Measurements from ENCODE around the gene ZFC3H1. TPM values are rescaled to one million over a fixed set of nuclear protein-coding genes. Genes with fewer than 3 reads are reported as not detected.

Gene ZFC3H1
- polyA plus RNA-seq, 1 donor, result 93.2 TPM

DNA sequence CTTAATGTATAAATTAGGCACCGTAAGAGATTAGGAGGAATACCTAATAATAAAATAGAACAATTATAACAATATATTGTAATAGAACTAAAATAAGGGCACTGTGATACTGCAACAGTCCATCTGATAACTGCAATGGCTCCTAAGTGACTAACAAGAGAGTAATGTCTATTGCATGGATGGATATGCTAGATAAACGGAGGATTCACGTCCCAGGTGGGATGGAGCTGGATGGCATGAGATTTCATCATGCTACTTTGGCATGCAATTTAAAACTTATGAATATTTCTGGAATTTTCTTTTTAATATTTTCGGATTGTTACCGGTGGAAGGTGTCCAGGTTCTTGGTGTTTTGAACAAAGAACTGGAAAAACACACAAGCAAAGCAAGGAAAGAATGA lies 20.0 kb upstream of the ZFC3H1 start:
- no peak for DNase-seq

GRCh38 chr12:71682466-71682865 lies 18.8 kb upstream of the ZFC3H1 start:
- no peak for DNase-seq

GRCh38 chr12:71671816-71672215 lies 8.2 kb upstream of the ZFC3H1 start:
- DNase-seq, result no peak

GRCh38 chr12:71671311-71671710 lies 7.7 kb upstream of the ZFC3H1 start:
- DNase-seq, result no peak

DNA sequence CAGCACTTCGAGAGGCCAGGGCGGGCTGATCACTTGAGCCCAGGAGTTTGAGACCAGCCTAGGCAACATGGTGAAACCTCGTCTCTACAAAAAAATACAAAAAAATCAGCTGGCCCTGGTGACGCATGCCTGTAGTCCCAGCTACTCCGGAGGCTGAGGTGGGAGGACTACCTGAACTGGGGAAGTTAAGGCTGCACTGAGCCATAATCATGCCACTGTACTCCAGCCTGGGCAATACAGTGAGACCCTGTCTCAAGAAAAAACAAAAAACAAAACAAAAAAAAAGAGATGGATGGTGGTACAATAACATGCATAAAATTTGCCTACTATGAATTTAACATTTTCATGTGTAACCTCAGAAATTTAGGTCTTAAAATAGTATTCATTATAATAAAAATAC lies 2.6 kb upstream of the ZFC3H1 start:
- no peak for DNase-seq

GRCh38 chr12:71665090-71665463 lies 1.4 kb upstream of the ZFC3H1 start:
- peak; percentile 19 for DNase-seq

DNA sequence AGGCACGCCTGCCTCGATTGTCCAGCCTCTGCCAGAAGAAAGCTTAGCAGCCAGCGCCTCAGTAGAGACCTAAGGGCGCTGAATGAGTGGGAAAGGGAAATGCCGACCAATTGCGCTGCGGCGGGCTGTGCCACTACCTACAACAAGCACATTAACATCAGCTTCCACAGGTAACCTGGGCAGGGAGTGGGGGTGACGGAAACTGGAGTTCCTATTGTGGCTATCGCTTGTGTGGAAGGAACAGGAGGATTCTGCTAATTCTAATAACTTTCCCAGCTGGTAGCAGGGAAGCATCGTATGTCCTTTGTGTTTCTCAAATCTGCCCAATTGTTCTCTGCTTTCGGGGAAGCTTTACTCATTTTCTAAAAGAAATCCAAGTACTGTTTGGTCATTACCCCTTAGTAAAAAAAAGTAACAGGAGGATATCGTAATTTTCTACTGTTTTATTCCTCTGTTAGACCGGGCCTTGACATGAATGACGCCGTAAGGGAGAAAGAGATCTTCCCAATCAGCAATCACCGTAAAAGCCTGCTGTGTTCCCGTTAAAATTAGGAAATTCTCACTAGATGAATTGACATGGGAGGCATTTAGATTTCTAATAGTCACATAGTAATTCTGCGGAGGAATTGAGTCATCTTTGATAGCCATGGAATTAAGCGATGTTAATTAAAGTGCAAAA lies 902 bp upstream of the ZFC3H1 start:
- no peak for DNase-seq

DNA sequence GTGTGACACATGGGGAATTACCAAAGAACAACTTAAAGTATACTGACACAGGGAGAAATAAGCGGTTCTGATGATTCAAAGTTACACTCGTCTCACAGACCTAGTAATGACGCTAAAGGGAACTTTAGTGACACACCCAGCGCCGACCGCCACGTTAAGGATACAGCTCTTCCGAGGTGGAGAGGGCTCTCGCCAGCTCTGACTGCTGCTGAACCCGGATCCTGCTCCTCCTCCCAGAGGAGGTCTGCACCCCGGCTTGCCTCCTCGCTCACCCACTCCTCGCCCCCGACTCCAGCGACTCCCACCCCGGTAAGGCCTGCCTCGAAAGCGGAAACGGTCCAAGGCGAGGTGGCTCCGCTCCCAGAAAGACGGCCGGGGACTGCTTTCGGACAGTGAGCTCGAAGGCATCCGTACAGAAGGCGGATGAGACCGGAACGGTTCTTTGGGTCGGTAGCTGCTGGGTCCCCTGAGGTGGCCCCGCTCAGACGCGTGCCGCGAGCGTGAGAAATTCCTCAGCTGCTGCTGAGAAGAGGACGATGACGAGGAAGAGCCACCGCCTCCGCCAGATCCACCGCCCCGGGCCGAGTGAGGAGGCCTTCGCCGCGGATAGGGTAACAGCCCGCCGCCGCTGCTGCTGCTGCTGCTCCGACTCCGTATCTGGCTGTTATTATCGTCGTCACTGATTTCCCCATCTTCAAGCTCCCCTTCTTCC lies 643 bp downstream of the ZFC3H1 start:
- peak; percentile 53 for DNase-seq

- DNase-seq, result peak; percentile 6
Measured at GRCh38 chr12:71661977-71662530, 1.6 kb downstream of the ZFC3H1 start.

- DNase-seq, result no peak
Measured at GRCh38 chr12:71656740-71657139, 6.9 kb downstream of the ZFC3H1 start.

DNA sequence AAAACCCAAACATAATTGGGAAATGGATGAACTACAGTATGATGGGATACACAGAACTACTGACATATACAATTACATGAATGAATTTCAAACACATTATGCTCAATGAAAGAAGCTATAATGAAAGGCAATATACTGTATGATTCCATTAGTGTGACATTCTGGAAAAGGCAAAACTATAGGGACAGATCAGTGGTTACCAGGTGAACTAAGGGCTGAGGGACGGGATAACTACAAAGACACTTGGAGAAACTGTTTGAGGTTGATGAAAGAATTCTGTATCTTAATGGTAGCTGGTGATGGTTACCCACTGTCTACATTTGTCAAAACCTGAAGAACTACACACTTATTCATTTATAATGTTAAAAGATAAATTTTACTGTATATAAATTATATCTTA lies 7.7 kb downstream of the ZFC3H1 start:
- no peak for DNase-seq

DNA sequence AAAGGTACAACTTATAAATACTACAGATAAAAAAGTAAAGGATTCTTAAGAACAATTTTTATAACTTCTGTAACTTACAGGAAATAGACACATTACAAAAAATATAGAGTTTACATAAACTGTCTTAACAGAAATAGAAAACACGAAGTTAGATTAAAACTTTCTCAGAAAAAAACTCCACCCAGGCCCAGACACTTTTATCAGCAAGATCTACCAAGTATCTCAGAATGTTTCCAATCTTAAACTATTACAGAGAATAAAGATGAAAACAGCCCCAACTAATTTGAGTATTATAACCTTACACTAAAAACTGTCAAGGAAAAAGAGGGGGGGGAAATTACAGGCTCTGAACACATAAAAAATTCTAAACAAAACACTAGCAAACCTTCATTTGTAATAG lies 8.2 kb downstream of the ZFC3H1 start:
- no peak for DNase-seq

DNA sequence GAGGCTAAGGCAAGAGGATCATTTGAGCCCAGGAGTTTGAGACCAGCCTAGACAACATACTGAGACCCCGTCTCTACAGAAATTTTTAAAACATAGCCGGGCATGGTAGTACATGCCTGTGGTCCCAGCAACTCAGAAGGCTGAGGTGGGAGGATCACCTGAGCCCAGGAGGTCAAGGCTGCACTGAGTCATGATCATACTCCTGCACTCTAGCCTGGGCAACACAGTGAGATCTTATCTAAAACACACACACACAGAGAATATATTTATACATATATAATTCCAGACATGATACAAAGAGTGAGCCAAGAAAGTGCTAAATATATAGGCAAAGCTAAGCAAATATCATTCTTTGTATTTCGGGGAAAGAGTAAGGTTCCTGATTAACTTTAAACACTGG lies 9.4 kb downstream of the ZFC3H1 start:
- DNase-seq, result no peak

DNA sequence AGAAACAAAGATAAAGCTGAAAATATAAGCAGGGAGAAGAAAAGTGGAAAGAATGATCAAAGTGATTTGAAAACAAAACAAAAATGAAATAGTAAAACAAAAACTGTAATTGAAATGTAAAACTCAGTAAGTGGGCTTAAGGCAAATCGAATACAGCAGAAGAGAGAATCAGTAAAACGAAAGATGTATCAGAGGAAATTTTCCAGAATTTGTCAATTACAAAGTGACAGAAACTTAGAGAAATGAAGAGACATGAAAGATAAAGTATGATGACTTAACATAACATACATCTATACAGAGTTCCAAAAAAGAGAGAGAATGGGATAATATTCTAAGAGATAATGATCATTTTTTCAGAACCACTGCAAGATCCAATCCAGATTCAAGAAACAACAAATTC lies 10.5 kb downstream of the ZFC3H1 start:
- DNase-seq, result no peak

DNA sequence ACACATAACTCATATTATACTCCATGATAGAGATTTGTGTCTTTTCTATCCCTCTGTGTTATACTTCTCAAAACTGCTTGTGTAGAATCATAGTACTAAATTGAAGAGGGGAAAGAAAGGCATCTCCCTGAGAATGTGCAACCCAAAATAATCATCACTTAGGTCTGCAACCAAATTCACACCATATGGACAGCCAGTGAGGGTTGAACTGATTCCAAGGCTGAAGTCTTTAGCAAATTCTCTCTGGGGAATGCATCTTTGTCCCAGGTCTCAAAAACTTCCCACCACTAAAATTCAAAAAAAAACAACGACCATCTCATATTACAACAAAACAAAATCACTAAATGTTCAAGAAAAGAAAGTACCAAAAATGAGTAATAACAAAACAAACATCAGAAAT lies 11.0 kb downstream of the ZFC3H1 start:
- DNase-seq, result no peak

GRCh38 chr12:71649401-71649800 lies 14.2 kb downstream of the ZFC3H1 start:
- DNase-seq, result no peak

DNA sequence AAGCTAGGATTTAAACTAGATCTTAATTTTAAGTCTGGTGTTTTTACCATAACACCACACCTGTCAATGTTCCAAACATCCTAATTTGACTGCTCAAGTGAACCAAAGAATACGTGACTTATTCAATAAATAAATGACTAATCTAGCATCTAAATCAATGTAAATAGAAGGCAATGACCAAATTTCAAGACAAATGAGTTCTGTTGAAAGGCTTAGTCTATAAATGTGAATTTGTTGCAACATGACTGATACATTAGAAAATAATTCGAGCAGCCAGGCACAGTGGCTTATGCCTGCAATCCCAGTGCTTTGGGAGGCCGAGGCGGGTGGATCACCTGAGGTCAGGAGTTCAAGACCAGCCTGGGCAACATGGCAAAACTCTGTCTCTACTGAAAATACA lies 15.1 kb downstream of the ZFC3H1 start:
- DNase-seq, result no peak

- DNase-seq, result no peak
Measured at GRCh38 chr12:71646512-71646911, 17.1 kb downstream of the ZFC3H1 start.

DNA sequence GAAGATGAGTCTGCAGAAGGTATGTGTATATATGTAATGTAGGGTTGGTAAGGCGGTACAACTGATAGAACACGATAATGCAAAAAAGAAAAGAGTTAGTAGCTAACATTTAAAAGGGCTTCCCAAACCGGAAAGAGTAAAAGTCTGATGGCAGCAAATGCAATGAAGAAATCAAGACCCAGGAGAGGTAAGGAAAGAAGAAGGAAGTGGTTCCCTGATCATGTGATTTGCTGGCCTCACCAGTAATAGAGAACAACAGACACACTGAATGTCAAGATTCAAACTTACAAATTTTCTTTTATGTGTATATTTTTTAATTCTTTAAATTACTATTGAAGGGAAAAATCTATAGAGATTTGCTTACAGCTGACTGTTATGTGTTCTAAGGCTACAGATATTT lies 18.4 kb downstream of the ZFC3H1 start:
- no peak for DNase-seq

- no peak for DNase-seq
Measured at GRCh38 chr12:71642264-71642663, 21.4 kb downstream of the ZFC3H1 start.

DNA sequence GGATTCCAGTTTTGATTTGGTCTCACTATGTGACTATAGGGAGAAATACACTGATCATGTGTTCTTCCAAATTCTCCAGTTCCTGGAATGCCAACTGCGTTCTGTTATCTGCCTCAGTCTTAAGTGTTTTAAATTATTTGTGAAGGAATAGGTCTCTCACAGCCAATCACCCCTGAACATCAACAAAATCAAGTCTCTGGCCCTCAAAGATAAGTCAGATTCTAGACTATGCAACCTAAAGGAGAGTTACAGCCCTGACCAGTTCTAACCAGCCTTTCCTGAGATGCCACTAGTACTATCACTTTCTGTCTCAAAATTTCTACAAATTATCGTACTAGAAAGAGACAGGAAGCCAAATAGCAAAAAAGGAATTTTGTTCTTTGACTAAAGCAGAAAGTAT lies 22.3 kb downstream of the ZFC3H1 start:
- no peak for DNase-seq

- no peak for DNase-seq
Measured at GRCh38 chr12:71640316-71640715, 23.3 kb downstream of the ZFC3H1 start.

DNA sequence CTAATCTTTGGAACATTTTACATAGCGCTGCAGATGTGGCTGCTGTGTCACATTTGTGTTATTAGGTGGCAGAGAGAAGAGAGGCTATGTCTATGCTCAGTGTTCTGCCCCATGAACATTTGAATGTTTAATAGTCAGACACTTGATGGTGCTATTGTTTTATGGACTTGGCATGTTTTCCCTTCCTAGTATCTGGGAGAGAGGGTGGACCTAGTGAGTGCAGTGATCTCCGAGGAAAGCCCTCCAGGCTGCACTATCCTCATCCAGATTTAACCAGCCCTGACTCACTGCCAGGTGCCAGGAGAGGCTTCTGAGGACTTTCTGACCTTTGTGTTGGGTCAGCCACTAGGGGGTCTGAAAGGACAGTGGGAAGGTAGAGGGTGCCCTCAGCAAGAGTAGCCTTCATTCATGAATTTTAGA lies 24.3 kb downstream of the ZFC3H1 start:
- no peak for DNase-seq

DNA sequence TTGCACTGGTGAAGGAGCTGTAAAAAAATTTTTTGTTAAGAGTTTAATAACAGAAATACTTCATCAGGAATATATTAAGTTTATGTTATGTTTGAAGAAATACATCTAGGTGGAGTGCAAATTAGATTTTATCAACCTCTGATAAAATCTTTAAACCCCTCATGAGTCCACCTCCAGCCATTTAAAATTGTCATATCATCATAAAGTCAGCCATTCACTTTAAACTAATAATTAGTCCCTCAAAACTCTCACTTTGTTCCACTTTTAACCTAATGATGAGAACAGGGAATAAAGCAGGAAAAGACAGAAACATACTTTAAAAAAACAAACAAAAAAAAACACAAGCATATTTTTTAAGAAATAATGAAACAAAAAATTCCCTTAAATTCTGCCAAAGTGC lies 25.1 kb downstream of the ZFC3H1 start:
- DNase-seq, result no peak

All from left kidney (tissue), 2 donors.